ENCODE measurements around the gene DNAH1. TPM values are rescaled to one million over a fixed set of nuclear protein-coding genes. Genes with fewer than 3 reads are reported as not detected.

The DNAH1 gene
- total and polyA plus RNA-seq, 2 of the 13 experiments (the other 11 are each of a cell fraction or from before 2014, with no cell fraction given) = 0.64 to 3.5 TPM

- no peak for TF ChIP-seq ZXDC (CRISPR knock-in tag; IDR thresholded peaks at IDR 0.05)
- no peak for TF ChIP-seq FIP1L1 (IDR thresholded peaks at IDR 0.05; ENCODE audit: borderline replicate concordance, insufficient read depth, low read depth, low read length)
- TF ChIP-seq MYNN (CRISPR knock-in tag; IDR thresholded peaks at IDR 0.05; ENCODE audit: low read depth) = no peak
- no peak for TF ChIP-seq SETDB1 (CRISPR knock-in tag; IDR thresholded peaks at IDR 0.05; ENCODE audit: borderline replicate concordance)
- TF ChIP-seq NRL (CRISPR knock-in tag; IDR thresholded peaks at IDR 0.05; ENCODE audit: borderline replicate concordance) = no peak
- no peak for TF ChIP-seq HOXA7 (CRISPR knock-in tag; IDR thresholded peaks at IDR 0.05)
- no peak for TF ChIP-seq ZNF839 (CRISPR knock-in tag; IDR thresholded peaks at IDR 0.05; ENCODE audit: borderline replicate concordance)
- TF ChIP-seq ZNF781 (CRISPR knock-in tag; IDR thresholded peaks at IDR 0.05; ENCODE audit: borderline replicate concordance, not compliant biosample characterization) = no peak
- no peak for TF ChIP-seq NFKB2 (CRISPR knock-in tag; IDR thresholded peaks at IDR 0.05; ENCODE audit: borderline replicate concordance)
- no peak for TF ChIP-seq CBFB (CRISPR knock-in tag; IDR thresholded peaks at IDR 0.05)
- TF ChIP-seq SNAPC2 (CRISPR knock-in tag; IDR thresholded peaks at IDR 0.05) = no peak
- TF ChIP-seq ZNF235 (CRISPR knock-in tag; IDR thresholded peaks at IDR 0.05; ENCODE audit: borderline replicate concordance) = no peak
- TF ChIP-seq ZNF629 (CRISPR knock-in tag; conservative IDR thresholded peaks at IDR 0.05) = peak; percentile 46; the same call in 1 of the 2 replicates
- peak; percentile 75 for TF ChIP-seq RARA (CRISPR knock-in tag; IDR thresholded peaks at IDR 0.05)
- TF ChIP-seq, protein P1, sequence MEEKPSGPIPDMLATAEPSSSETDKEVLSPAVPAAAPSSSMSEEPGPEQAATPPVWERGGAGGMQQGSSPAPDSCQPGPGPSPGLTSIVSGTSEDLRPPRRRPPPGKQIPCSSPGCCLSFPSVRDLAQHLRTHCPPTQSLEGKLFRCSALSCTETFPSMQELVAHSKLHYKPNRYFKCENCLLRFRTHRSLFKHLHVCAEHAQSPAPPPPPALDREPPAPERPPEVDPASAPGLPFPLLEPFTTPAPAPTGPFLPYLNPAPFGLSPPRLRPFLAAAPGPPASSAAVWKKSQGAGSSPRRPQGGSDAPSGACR (CRISPR knock-in tag; IDR thresholded peaks at IDR 0.05) = no peak
Measured at GRCh38 chr3:52313774-52314188, 2.3 kb upstream of the DNAH1 start (continued).
